GM03348 (cell line): Measurements from ENCODE around the gene RBM19.

ENCODE experiments used
- DNase-seq: peaks from one replicate; pipeline ENCODE4 v3.0.0; 2012; ENCODE audit warnings: low spot score

RBM19 gene

GRCh38 chr12:113857371-113857770 is 108.8 kb downstream of the RBM19 start:
- no peak for DNase-seq

- no peak for DNase-seq
Observed at GRCh38 chr12:113855998-113856397, 110.1 kb downstream of the RBM19 start.

GRCh38 chr12:113854385-113855142 is 111.6 kb downstream of the RBM19 start:
- no peak for DNase-seq

GRCh38 chr12:113853491-113853890 is 112.6 kb downstream of the RBM19 start:
- no peak for DNase-seq

- no peak for DNase-seq
Observed at GRCh38 chr12:113852695-113853490, 113.2 kb downstream of the RBM19 start.

- no peak for DNase-seq
Observed at GRCh38 chr12:113852264-113852663, 113.9 kb downstream of the RBM19 start.

- DNase-seq, result no peak
Observed at GRCh38 chr12:113850309-113851056, 115.6 kb downstream of the RBM19 start.

- DNase-seq, result no peak
Observed at GRCh38 chr12:113847856-113848255, 118.3 kb downstream of the RBM19 start.

- no peak for DNase-seq
Observed at GRCh38 chr12:113846883-113847755, 119.0 kb downstream of the RBM19 start.

GRCh38 chr12:113845900-113846674 is 120.0 kb downstream of the RBM19 start:
- DNase-seq, result no peak

GRCh38 chr12:113844495-113845210 is 121.5 kb downstream of the RBM19 start:
- DNase-seq, result no peak

- DNase-seq, result no peak
Observed at GRCh38 chr12:113842699-113843098, 123.4 kb downstream of the RBM19 start.

GRCh38 chr12:113841786-113842185 is 124.3 kb downstream of the RBM19 start:
- no peak for DNase-seq

- no peak for DNase-seq
Observed at GRCh38 chr12:113840401-113841042, 125.6 kb downstream of the RBM19 start.

- DNase-seq, result no peak
Observed at GRCh38 chr12:113838896-113839295, 127.2 kb downstream of the RBM19 start.

GRCh38 chr12:113837528-113838296 is 128.4 kb downstream of the RBM19 start:
- no peak for DNase-seq

GRCh38 chr12:113837084-113837483 is 129.0 kb downstream of the RBM19 start:
- peak; percentile 48 for DNase-seq

GRCh38 chr12:113835896-113836295 is 130.2 kb downstream of the RBM19 start:
- no peak for DNase-seq

GRCh38 chr12:113835433-113835832 is 130.7 kb downstream of the RBM19 start:
- no peak for DNase-seq
